ENCODE data around the gene RRM1. TPM values are rescaled to one million over a fixed set of nuclear protein-coding genes. Genes with fewer than 3 reads are reported as not detected.
"Not testable (repeated sequence)": the region's sequence is repeated elsewhere in the genome, so short reads cannot be mapped to it uniquely, and the experiment has no call there.

The RRM1 gene
- total and polyA plus RNA-seq, 9 of the 15 experiments (the other 6 are each of a cell fraction or from before 2014, with no cell fraction given), result 113 to 270 (median 163) TPM

DNA sequence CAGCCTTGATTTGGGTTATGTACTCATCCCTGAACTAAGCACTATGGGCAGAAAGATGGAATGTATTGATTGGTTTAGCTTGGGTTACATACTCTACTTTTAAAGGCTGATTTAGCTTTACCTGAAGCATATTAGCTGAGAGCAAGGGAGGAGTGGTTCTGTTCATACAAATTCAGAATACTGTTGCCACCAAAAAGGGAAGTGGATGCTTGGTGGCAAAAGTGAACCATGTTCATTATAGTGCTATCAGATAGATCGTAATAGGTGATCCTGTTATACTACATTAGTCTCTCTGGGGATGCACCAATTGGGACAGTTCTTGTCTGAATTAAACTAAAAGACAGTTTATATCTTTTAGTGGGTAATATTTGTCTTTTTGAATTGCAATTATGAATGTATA is 44.5 kb upstream of the RRM1 start:
- no peaks in the 10 kb centered on the region for H3K9me1 ChIP-seq (ENCODE audit: control insufficient read depth, insufficient read depth, low read length)
- no peak overlapping the region for H3K4me2 ChIP-seq (ENCODE audit: insufficient read depth, low read length)
- FAIRE-seq (no peak), DNase-seq (ENCODE audit: extremely low read depth in 1 of 4, low spot score in 3 of 4) (no peak), ATAC-seq (no peak)
- no peaks in the 10 kb centered on the region for H4K20me1 ChIP-seq (replicated peaks; ENCODE audit: control insufficient read depth, insufficient read depth, low read length)
- TF ChIP-seq MYBL2 (IDR thresholded peaks at IDR 0.05; ENCODE audit: low read depth), result no peak
- no peak for TF ChIP-seq MYBL2 (CRISPR knock-in tag; IDR thresholded peaks at IDR 0.05; ENCODE audit: borderline replicate concordance)
- peak; percentile 73; the same call in 1 of the 2 replicates for TF ChIP-seq SPI1 (IDR thresholded peaks at IDR 0.05; ENCODE audit: borderline replicate concordance, low read depth, low read length)
- no peaks in the 10 kb centered on the region; a peak in 1 of 5 replicates for H3K4me1 ChIP-seq (replicated peaks in 1 of 2; ENCODE audit: control insufficient read depth in 2 of 2, insufficient read depth in 2 of 2, low read length in 2 of 2)
- in situ Hi-C loops (cut with MboI), result no loop called here
- intact Hi-C loops (cut with micrococcal nuclease), result no loop called here
- H3K79me2 ChIP-seq (ENCODE audit: control insufficient read depth, insufficient read depth, low read length), result 0 out of 3 replicates have a peak, but pooled peaks cover under 1% of the 10 kb centered on the region
- POLR2A ChIA-PET, result no interaction called here
- no peak overlapping the region for H3K4me3 ChIP-seq
- H3K27me3 ChIP-seq (ENCODE audit: control insufficient read depth in 2 of 2, insufficient read depth in 2 of 2, low read length in 2 of 2), result no peaks in the 10 kb centered on the region
- H3K27ac ChIP-seq (ENCODE audit: extremely low read depth, low read depth, low read length), result no peak overlapping the region
- H3K9ac ChIP-seq (ENCODE audit: insufficient read depth in 1 of 2, low read depth in 2 of 2, low read length in 2 of 2), result no peak overlapping the region
- no peaks in the 10 kb centered on the region for H3K36me3 ChIP-seq (ENCODE audit: control insufficient read depth, insufficient read depth, low read length)
- no peak overlapping the region for H2AFZ ChIP-seq (ENCODE audit: low read depth, low read length)
- CTCF ChIA-PET (ENCODE audit: low intra/inter-chr PET ratio), result interaction anchor here (0.6 kb wide), 1 partner anchor 393 kb away, joined by 3 read pairs; no protein-coding TSS in a partner anchor
- WGBS (ENCODE audit: insufficient coverage, low coverage, missing lambda C conversion rate), result 91% methylated on average over 1 of the region's 1 CpG
- BruUV-seq (replicated peaks), result no TSS peak
- no peaks in the 10 kb centered on the region for H3K9me3 ChIP-seq (replicated peaks; ENCODE audit: control insufficient read depth, insufficient read depth, low read depth, low read length)

GRCh38 chr11:4053200-4053599 is 41.4 kb upstream of the RRM1 start:
- H3K4me1 ChIP-seq (replicated peaks in 1 of 2; ENCODE audit: control insufficient read depth in 2 of 2, insufficient read depth in 2 of 2, low read length in 2 of 2); ATAC-seq; H3K9me3 ChIP-seq (replicated peaks; ENCODE audit: control insufficient read depth, insufficient read depth, low read depth, low read length); H2AFZ ChIP-seq (ENCODE audit: low read depth, low read length); in situ Hi-C loops (cut with MboI); H3K9ac ChIP-seq (ENCODE audit: insufficient read depth in 1 of 2, low read depth in 2 of 2, low read length in 2 of 2); BruUV-seq (replicated peaks); H3K4me2 ChIP-seq (ENCODE audit: insufficient read depth, low read length); DNase-seq (ENCODE audit: extremely low read depth in 1 of 4, low spot score in 3 of 4); H4K20me1 ChIP-seq (replicated peaks; ENCODE audit: control insufficient read depth, insufficient read depth, low read length); CTCF ChIA-PET (ENCODE audit: low intra/inter-chr PET ratio); H3K79me2 ChIP-seq (ENCODE audit: control insufficient read depth, insufficient read depth, low read length); H3K27me3 ChIP-seq (ENCODE audit: control insufficient read depth in 2 of 2, insufficient read depth in 2 of 2, low read length in 2 of 2); intact Hi-C loops (cut with micrococcal nuclease); H3K27ac ChIP-seq (ENCODE audit: extremely low read depth, low read depth, low read length); H3K9me1 ChIP-seq (ENCODE audit: control insufficient read depth, insufficient read depth, low read length); FAIRE-seq; H3K4me3 ChIP-seq: not testable (repeated sequence)
- WGBS (ENCODE audit: insufficient coverage, low coverage, missing lambda C conversion rate), result 76% methylated on average over 4 of the region's 4 CpGs
- H3K36me3 ChIP-seq (ENCODE audit: control insufficient read depth, insufficient read depth, low read length), result peaks cover 18% of the 10 kb centered on the region; the same call in 2 of the 3 replicates
- TF ChIP-seq ZNF146 (CRISPR knock-in tag; IDR thresholded peaks at IDR 0.05; ENCODE audit: unreplicated experiment), result peak; percentile 53
- POLR2A ChIA-PET, result interaction anchor here (3.0 kb wide), 1 partner anchor 11 kb away, joined by 12 read pairs; no protein-coding TSS in a partner anchor
